ENCODE results near the gene MAT1A. TPM values are rescaled to one million over a fixed set of nuclear protein-coding genes. Genes with fewer than 3 reads are reported as not detected.
A peak's percentile ranks its signal among the peaks of the same experiment; 100 is the strongest.

Gene MAT1A
- total and polyA plus RNA-seq, 4 donors: 179 to 759 (median 494) TPM

DNA sequence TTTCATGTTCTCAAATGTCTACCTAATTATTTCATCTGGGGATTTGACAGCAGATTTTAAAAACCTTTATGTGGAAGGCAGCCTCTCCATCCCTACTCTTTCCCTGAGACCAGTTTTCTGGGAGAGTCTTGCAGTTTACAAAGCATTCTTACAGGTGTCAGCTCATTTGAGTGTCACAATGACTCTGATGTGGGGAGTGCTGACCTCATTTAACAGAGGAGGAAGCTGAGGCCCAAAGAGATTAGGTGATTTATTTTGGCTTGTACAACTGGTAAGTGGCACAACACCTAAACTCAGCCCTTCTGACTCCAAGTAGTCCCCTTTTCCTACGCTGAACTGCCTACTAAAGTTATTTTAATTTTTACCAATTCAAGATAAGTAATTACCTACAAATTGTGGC is 33.3 kb upstream of the MAT1A start:
- no peaks in the 10 kb centered on the region for H3K36me3 ChIP-seq (ENCODE audit: control insufficient read depth in 4 of 4, insufficient read depth in 3 of 4, low read depth in 1 of 4, low read length in 3 of 4)
- H3K4me1 ChIP-seq (ENCODE audit: control insufficient read depth in 4 of 4, insufficient read depth in 4 of 4, low read length in 3 of 4): peaks cover 4 to 50% (median 40%) of the 10 kb centered on the region in 4 donors
- no peaks in the 10 kb centered on the region for H3K27me3 ChIP-seq (ENCODE audit: control insufficient read depth in 4 of 4, insufficient read depth in 4 of 4, low read length in 3 of 4)
- H3K4me3 ChIP-seq (ENCODE audit: low read depth in 1 of 3, low read length in 3 of 3): no peak overlapping the region
- H3K9me3 ChIP-seq (ENCODE audit: control insufficient read depth in 4 of 4, low read length in 3 of 4): no peaks in the 10 kb centered on the region
- no peak for DNase-seq (ENCODE audit: low spot score)
- H3K27ac ChIP-seq (ENCODE audit: low read depth in 1 of 2, low read length in 2 of 2): peak overlapping the region; percentile 71 to 77
- H3K9ac ChIP-seq (ENCODE audit: low read depth in 1 of 2, low read length in 2 of 2): peak overlapping the region in 1 of 2 donors; percentile 71
- 31% methylated on average over 1 of the region's 1 CpG for WGBS
- TF ChIP-seq HNF4A (conservative IDR thresholded peaks at IDR 0.05): no peak
- TF ChIP-seq RAD21 (IDR thresholded peaks at IDR 0.05): peak in 1 of 2 donors; percentile 19
- TF ChIP-seq FOXA1 (IDR thresholded peaks at IDR 0.05): no peak
- TF ChIP-seq NR2F2 (IDR thresholded peaks at IDR 0.05): no peak
- TF ChIP-seq GABPA (IDR thresholded peaks at IDR 0.05 in 1 of 2, conservative IDR thresholded peaks at IDR 0.05 in 1 of 2): no peak
- no peak for TF ChIP-seq HNF4G (IDR thresholded peaks at IDR 0.05)
- TF ChIP-seq SP1 (IDR thresholded peaks at IDR 0.05): peak; percentile 23
- TF ChIP-seq FOXA2 (IDR thresholded peaks at IDR 0.05): no peak
- TF ChIP-seq, protein P1, sequence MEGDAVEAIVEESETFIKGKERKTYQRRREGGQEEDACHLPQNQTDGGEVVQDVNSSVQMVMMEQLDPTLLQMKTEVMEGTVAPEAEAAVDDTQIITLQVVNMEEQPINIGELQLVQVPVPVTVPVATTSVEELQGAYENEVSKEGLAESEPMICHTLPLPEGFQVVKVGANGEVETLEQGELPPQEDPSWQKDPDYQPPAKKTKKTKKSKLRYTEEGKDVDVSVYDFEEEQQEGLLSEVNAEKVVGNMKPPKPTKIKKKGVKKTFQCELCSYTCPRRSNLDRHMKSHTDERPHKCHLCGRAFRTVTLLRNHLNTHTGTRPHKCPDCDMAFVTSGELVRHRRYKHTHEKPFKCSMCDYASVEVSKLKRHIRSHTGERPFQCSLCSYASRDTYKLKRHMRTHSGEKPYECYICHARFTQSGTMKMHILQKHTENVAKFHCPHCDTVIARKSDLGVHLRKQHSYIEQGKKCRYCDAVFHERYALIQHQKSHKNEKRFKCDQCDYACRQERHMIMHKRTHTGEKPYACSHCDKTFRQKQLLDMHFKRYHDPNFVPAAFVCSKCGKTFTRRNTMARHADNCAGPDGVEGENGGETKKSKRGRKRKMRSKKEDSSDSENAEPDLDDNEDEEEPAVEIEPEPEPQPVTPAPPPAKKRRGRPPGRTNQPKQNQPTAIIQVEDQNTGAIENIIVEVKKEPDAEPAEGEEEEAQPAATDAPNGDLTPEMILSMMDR (IDR thresholded peaks at IDR 0.05; ENCODE audit: low read depth, low read length, missing input control): no peak
- TF ChIP-seq YY1 (IDR thresholded peaks at IDR 0.05): no peak
- no peak for TF ChIP-seq TAF1 (conservative IDR thresholded peaks at IDR 0.05)
- TF ChIP-seq ZBTB33 (IDR thresholded peaks at IDR 0.05): no peak
- peak; percentile 15 to 31 for TF ChIP-seq RXRA (IDR thresholded peaks at IDR 0.05)
- TF ChIP-seq, protein P2, sequence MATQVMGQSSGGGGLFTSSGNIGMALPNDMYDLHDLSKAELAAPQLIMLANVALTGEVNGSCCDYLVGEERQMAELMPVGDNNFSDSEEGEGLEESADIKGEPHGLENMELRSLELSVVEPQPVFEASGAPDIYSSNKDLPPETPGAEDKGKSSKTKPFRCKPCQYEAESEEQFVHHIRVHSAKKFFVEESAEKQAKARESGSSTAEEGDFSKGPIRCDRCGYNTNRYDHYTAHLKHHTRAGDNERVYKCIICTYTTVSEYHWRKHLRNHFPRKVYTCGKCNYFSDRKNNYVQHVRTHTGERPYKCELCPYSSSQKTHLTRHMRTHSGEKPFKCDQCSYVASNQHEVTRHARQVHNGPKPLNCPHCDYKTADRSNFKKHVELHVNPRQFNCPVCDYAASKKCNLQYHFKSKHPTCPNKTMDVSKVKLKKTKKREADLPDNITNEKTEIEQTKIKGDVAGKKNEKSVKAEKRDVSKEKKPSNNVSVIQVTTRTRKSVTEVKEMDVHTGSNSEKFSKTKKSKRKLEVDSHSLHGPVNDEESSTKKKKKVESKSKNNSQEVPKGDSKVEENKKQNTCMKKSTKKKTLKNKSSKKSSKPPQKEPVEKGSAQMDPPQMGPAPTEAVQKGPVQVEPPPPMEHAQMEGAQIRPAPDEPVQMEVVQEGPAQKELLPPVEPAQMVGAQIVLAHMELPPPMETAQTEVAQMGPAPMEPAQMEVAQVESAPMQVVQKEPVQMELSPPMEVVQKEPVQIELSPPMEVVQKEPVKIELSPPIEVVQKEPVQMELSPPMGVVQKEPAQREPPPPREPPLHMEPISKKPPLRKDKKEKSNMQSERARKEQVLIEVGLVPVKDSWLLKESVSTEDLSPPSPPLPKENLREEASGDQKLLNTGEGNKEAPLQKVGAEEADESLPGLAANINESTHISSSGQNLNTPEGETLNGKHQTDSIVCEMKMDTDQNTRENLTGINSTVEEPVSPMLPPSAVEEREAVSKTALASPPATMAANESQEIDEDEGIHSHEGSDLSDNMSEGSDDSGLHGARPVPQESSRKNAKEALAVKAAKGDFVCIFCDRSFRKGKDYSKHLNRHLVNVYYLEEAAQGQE (IDR thresholded peaks at IDR 0.05): no peak
- peak in 1 of 2 donors; percentile 13 for TF ChIP-seq JUND (IDR thresholded peaks at IDR 0.05)
- no peak for TF ChIP-seq EGR1 (IDR thresholded peaks at IDR 0.05; ENCODE audit: low read depth in 2 of 2)
- TF ChIP-seq, protein P3, sequence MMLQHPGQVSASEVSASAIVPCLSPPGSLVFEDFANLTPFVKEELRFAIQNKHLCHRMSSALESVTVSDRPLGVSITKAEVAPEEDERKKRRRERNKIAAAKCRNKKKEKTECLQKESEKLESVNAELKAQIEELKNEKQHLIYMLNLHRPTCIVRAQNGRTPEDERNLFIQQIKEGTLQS (IDR thresholded peaks at IDR 0.05): no peak
- TF ChIP-seq MAX (IDR thresholded peaks at IDR 0.05): no peak
